ENCODE measurements around the gene ASPM. TPM values are rescaled to one million over a fixed set of nuclear protein-coding genes. Genes with fewer than 3 reads are reported as not detected.
"Not testable (repeated sequence)": the region's sequence is repeated elsewhere in the genome, so short reads cannot be mapped to it uniquely, and the experiment has no call there.

ASPM gene
- total RNA-seq, 2 donors from 2014 or later, result 0.81 to 2.1 TPM

- TF ChIP-seq CTCF (IDR thresholded peaks at IDR 0.05), result no peak
- Histone ChIP-seq H3K27me3 (replicated peaks; ENCODE audit: insufficient read depth) (no peaks in the 10 kb centered on the region), H3K36me3 (no peaks in the 10 kb centered on the region), H3K27ac (no peak overlapping the region), H3K4me1 (ENCODE audit: control insufficient read depth in 1 of 2, low read depth in 2 of 2) (no peaks in the 10 kb centered on the region), H3K9me3 (no peaks in the 10 kb centered on the region), H3K4me3 (no peak overlapping the region)
- ATAC-seq (ENCODE audit: insufficient number of reproducible peaks, low FRiP score, low read depth), result no peak
- DNase-seq (ENCODE audit: low spot score), result no peak
Observed at GRCh38 chr1:197062692-197063091, 83.8 kb downstream of the ASPM start.

- no peak overlapping the region for H3K4me3 ChIP-seq
- DNase-seq (ENCODE audit: low spot score), result no peak
- no peak overlapping the region for H3K27ac ChIP-seq
- H3K9me3 ChIP-seq, result no peaks in the 10 kb centered on the region
- no peak for TF ChIP-seq CTCF (IDR thresholded peaks at IDR 0.05)
- no peaks in the 10 kb centered on the region for H3K27me3 ChIP-seq (replicated peaks; ENCODE audit: insufficient read depth)
- H3K4me1 ChIP-seq (ENCODE audit: control insufficient read depth in 1 of 2, low read depth in 2 of 2), result no peaks in the 10 kb centered on the region
- no peak for ATAC-seq (ENCODE audit: insufficient number of reproducible peaks, low FRiP score, low read depth)
- H3K36me3 ChIP-seq, result no peaks in the 10 kb centered on the region
Observed at GRCh38 chr1:197049100-197049499, 97.4 kb downstream of the ASPM start.

- Histone ChIP-seq H3K27me3 (replicated peaks; ENCODE audit: insufficient read depth) (no peaks in the 10 kb centered on the region), H3K9me3 (no peaks in the 10 kb centered on the region), H3K36me3 (no peaks in the 10 kb centered on the region), H3K27ac (no peak overlapping the region), H3K4me3 (no peak overlapping the region), H3K4me1 (ENCODE audit: control insufficient read depth in 1 of 2, low read depth in 2 of 2) (no peaks in the 10 kb centered on the region)
- no peak for ATAC-seq (ENCODE audit: insufficient number of reproducible peaks, low FRiP score, low read depth)
- no peak for TF ChIP-seq CTCF (IDR thresholded peaks at IDR 0.05)
- no peak for DNase-seq (ENCODE audit: low spot score)
Observed at GRCh38 chr1:197042676-197043341, 103.7 kb downstream of the ASPM start.

GRCh38 chr1:197041486-197042353 lies 104.7 kb downstream of the ASPM start:
- H3K4me1 ChIP-seq (ENCODE audit: control insufficient read depth in 1 of 2, low read depth in 2 of 2), result no peaks in the 10 kb centered on the region
- ATAC-seq (ENCODE audit: insufficient number of reproducible peaks, low FRiP score, low read depth) (no peak), DNase-seq (ENCODE audit: low spot score) (no peak)
- no peaks in the 10 kb centered on the region for H3K36me3 ChIP-seq
- no peak overlapping the region for H3K27ac ChIP-seq
- no peak overlapping the region for H3K4me3 ChIP-seq
- no peaks in the 10 kb centered on the region for H3K9me3 ChIP-seq
- no peaks in the 10 kb centered on the region for H3K27me3 ChIP-seq (replicated peaks; ENCODE audit: insufficient read depth)
- TF ChIP-seq CTCF (IDR thresholded peaks at IDR 0.05), result no peak

- DNase-seq (ENCODE audit: low spot score) (no peak), ATAC-seq (ENCODE audit: insufficient number of reproducible peaks, low FRiP score, low read depth) (no peak)
- Histone ChIP-seq H3K4me1 (ENCODE audit: control insufficient read depth in 1 of 2, low read depth in 2 of 2) (no peaks in the 10 kb centered on the region), H3K4me3 (no peak overlapping the region), H3K27me3 (replicated peaks; ENCODE audit: insufficient read depth) (no peaks in the 10 kb centered on the region), H3K36me3 (no peaks in the 10 kb centered on the region), H3K9me3 (no peaks in the 10 kb centered on the region), H3K27ac (no peak overlapping the region)
- TF ChIP-seq CTCF (IDR thresholded peaks at IDR 0.05), result no peak
Observed at GRCh38 chr1:197036861-197037260, 109.6 kb downstream of the ASPM start.

GRCh38 chr1:197034631-197035339 lies 111.7 kb downstream of the ASPM start:
- H3K27me3 ChIP-seq (replicated peaks; ENCODE audit: insufficient read depth); DNase-seq (ENCODE audit: low spot score); ATAC-seq (ENCODE audit: insufficient number of reproducible peaks, low FRiP score, low read depth): not testable (repeated sequence)

More at GRCh38 chr1:197034631-197035339, 111.7 kb downstream of the ASPM start:
- H3K36me3 ChIP-seq; H3K4me1 ChIP-seq (ENCODE audit: control insufficient read depth in 1 of 2, low read depth in 2 of 2); H3K9me3 ChIP-seq; H3K4me3 ChIP-seq; H3K27ac ChIP-seq: not testable (repeated sequence)

Measured in thoracic aorta (tissue), 2 donors.